Neural cell (in vitro differentiated cells): ENCODE data around the gene PRKAR1B.

ENCODE experiments used
- EP300 ChIP-seq: fragments of 450-650 bp; conservative IDR thresholded peaks from 2 replicates; pipeline ENCODE4 v1.6.1; 2014; ENCODE audit warnings: antibody characterized with exemption, mild to moderate bottlenecking, moderate library complexity; ENCODE audit not compliant: poor library complexity, severe bottlenecking
- EZH2 ChIP-seq: fragments of 200-600, 300-800 bp; shearing (Covaris generic), sonication (generic); IDR thresholded peaks from 2 replicates; pipeline ENCODE4 v1.6.1; 2014; ENCODE audit warnings: antibody characterized with exemption, low read length, borderline replicate concordance, mild to moderate bottlenecking; ENCODE audit not compliant: insufficient read depth, poor library complexity, severe bottlenecking
- MXI1 ChIP-seq: fragments of 450-650 bp; conservative IDR thresholded peaks from 2 replicates; pipeline ENCODE4 v1.6.1; 2014; ENCODE audit warnings: antibody characterized with exemption, mild to moderate bottlenecking; ENCODE audit not compliant: poor library complexity, severe bottlenecking
- POLR2AphosphoS5 ChIP-seq: IDR thresholded peaks from 2 replicates; pipeline ENCODE4 v1.6.1; 2012
- RAD21 ChIP-seq: fragments of 450-650 bp; conservative IDR thresholded peaks from 2 replicates; pipeline ENCODE4 v1.6.1; 2014; ENCODE audit warnings: antibody characterized with exemption, mild to moderate bottlenecking, moderate library complexity
- SMC3 ChIP-seq: fragments of 450-650 bp; conservative IDR thresholded peaks from 2 replicates; pipeline ENCODE4 v1.6.1; 2014; ENCODE audit warnings: antibody characterized with exemption, mild to moderate bottlenecking, moderate library complexity; ENCODE audit not compliant: poor library complexity
- TAF1 ChIP-seq: IDR thresholded peaks from 2 replicates; pipeline ENCODE4 v1.6.1; 2012; ENCODE audit warnings: low read depth
- TF ChIP-seq, protein P1 (sequence below): fragments of 450-650 bp; IDR thresholded peaks from 2 replicates; pipeline ENCODE4 v1.5.1; 2014; ENCODE audit warnings: antibody characterized with exemption, mild to moderate bottlenecking, moderate library complexity; ENCODE audit not compliant: poor library complexity, severe bottlenecking
- TF ChIP-seq, protein P2 (sequence below): IDR thresholded peaks from 2 replicates; pipeline ENCODE4 v1.6.1; 2012; ENCODE audit warnings: borderline replicate concordance

DNA sequence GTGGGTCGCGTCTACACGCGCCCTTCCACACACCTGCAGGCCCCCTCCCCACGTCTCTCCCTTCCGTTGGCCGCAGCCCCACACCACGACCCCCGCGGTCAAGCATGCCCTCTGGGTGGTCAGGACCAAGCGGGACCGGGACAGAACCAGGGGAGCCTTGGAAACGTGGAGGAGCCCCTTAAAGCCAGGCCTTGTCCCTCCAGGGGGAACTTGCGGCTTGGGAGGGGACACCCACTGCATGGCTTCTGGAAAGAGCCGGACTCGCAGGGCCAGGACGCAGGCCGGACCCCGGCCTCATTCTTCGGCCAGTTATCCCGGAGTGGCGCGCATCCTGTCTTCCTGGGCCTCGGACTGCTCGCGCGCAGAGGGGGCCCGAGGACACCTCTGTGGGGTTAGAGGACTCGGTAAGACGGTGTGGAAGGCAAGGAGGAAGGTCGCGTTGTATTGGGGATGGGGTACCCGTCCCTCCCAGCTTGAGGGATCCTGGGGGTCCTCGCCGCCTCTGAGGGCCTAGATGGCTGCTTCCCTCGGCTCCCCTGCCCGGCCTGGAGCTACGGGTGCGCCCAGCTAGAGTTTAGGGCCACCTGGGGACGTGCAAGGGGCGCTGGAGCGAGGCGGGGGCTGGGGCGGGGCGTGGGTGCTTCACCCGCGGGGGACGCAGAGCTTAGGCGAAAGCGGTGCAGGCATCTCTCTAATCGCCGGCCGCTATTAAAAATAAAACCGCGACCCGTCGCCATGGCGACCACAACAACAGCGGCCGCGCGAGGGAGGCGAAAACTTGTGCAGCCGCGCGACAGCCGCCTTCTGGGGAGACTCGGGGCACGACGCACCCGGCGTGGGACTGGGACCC is 205.6 kb downstream of the PRKAR1B start:
- no peak for TF ChIP-seq RAD21
- TF ChIP-seq, protein P1, sequence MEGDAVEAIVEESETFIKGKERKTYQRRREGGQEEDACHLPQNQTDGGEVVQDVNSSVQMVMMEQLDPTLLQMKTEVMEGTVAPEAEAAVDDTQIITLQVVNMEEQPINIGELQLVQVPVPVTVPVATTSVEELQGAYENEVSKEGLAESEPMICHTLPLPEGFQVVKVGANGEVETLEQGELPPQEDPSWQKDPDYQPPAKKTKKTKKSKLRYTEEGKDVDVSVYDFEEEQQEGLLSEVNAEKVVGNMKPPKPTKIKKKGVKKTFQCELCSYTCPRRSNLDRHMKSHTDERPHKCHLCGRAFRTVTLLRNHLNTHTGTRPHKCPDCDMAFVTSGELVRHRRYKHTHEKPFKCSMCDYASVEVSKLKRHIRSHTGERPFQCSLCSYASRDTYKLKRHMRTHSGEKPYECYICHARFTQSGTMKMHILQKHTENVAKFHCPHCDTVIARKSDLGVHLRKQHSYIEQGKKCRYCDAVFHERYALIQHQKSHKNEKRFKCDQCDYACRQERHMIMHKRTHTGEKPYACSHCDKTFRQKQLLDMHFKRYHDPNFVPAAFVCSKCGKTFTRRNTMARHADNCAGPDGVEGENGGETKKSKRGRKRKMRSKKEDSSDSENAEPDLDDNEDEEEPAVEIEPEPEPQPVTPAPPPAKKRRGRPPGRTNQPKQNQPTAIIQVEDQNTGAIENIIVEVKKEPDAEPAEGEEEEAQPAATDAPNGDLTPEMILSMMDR = no peak
- TF ChIP-seq EP300 = no peak
- TF ChIP-seq POLR2AphosphoS5 = no peak
- no peak for TF ChIP-seq EZH2
- no peak for TF ChIP-seq MXI1
- TF ChIP-seq, protein P2, sequence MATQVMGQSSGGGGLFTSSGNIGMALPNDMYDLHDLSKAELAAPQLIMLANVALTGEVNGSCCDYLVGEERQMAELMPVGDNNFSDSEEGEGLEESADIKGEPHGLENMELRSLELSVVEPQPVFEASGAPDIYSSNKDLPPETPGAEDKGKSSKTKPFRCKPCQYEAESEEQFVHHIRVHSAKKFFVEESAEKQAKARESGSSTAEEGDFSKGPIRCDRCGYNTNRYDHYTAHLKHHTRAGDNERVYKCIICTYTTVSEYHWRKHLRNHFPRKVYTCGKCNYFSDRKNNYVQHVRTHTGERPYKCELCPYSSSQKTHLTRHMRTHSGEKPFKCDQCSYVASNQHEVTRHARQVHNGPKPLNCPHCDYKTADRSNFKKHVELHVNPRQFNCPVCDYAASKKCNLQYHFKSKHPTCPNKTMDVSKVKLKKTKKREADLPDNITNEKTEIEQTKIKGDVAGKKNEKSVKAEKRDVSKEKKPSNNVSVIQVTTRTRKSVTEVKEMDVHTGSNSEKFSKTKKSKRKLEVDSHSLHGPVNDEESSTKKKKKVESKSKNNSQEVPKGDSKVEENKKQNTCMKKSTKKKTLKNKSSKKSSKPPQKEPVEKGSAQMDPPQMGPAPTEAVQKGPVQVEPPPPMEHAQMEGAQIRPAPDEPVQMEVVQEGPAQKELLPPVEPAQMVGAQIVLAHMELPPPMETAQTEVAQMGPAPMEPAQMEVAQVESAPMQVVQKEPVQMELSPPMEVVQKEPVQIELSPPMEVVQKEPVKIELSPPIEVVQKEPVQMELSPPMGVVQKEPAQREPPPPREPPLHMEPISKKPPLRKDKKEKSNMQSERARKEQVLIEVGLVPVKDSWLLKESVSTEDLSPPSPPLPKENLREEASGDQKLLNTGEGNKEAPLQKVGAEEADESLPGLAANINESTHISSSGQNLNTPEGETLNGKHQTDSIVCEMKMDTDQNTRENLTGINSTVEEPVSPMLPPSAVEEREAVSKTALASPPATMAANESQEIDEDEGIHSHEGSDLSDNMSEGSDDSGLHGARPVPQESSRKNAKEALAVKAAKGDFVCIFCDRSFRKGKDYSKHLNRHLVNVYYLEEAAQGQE = no peak
- no peak for TF ChIP-seq TAF1
- TF ChIP-seq SMC3 = no peak
